ENCODE data around the gene RNH1.

GRCh38 chr11:484616-485015 is 22.4 kb downstream of the RNH1 start:
- TF ChIP-seq CTCF (IDR thresholded peaks at IDR 0.05) (no peak), POLR2A (IDR thresholded peaks at IDR 0.05) (no peak)

Measured in thyroid gland (tissue), 4 donors.